Measurements from ENCODE around the gene PKD1. TPM values are rescaled to one million over a fixed set of nuclear protein-coding genes. Genes with fewer than 3 reads are reported as not detected.

Gene PKD1
- total RNA-seq, 1 donor from 2014 or later = 183 TPM

DNA sequence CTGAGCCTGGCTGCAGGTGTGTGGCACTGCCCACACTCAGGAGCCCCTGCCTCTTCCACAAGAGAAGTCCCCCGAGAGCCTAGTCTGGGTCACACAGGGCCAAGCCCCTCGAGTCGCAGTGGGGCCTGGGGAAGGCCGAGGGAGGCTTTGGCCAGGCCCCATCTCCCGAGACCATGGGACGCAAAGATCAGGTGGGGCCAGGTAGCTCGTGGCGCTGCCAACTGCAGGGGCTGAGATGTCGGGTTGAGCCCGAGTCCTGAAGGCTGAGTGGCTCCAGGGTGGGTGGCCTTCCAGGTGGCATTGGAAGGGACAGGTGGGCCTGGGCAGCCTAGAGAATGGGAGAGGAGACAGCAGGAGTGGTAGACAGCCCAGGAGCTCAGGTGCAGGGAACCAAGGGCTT is 26.2 kb upstream of the PKD1 start:
- H3K27ac Mint-ChIP-seq = no peak overlapping the region
- TF ChIP-seq, protein P1, sequence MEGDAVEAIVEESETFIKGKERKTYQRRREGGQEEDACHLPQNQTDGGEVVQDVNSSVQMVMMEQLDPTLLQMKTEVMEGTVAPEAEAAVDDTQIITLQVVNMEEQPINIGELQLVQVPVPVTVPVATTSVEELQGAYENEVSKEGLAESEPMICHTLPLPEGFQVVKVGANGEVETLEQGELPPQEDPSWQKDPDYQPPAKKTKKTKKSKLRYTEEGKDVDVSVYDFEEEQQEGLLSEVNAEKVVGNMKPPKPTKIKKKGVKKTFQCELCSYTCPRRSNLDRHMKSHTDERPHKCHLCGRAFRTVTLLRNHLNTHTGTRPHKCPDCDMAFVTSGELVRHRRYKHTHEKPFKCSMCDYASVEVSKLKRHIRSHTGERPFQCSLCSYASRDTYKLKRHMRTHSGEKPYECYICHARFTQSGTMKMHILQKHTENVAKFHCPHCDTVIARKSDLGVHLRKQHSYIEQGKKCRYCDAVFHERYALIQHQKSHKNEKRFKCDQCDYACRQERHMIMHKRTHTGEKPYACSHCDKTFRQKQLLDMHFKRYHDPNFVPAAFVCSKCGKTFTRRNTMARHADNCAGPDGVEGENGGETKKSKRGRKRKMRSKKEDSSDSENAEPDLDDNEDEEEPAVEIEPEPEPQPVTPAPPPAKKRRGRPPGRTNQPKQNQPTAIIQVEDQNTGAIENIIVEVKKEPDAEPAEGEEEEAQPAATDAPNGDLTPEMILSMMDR (IDR thresholded peaks at IDR 0.05; ENCODE audit: unreplicated experiment) = no peak
- no peaks in the 10 kb centered on the region for H3K9me3 Mint-ChIP-seq
- H3K4me3 Mint-ChIP-seq = no peak overlapping the region
- peaks cover 3% of the 10 kb centered on the region for H3K36me3 Mint-ChIP-seq
- no peak for DNase-seq (ENCODE audit: low spot score in 2 of 2, unreplicated experiment in 2 of 2)
- peaks cover 12% of the 10 kb centered on the region for H3K4me1 Mint-ChIP-seq
- H3K27me3 Mint-ChIP-seq (ENCODE audit: low read depth) = no peaks in the 10 kb centered on the region

DNA sequence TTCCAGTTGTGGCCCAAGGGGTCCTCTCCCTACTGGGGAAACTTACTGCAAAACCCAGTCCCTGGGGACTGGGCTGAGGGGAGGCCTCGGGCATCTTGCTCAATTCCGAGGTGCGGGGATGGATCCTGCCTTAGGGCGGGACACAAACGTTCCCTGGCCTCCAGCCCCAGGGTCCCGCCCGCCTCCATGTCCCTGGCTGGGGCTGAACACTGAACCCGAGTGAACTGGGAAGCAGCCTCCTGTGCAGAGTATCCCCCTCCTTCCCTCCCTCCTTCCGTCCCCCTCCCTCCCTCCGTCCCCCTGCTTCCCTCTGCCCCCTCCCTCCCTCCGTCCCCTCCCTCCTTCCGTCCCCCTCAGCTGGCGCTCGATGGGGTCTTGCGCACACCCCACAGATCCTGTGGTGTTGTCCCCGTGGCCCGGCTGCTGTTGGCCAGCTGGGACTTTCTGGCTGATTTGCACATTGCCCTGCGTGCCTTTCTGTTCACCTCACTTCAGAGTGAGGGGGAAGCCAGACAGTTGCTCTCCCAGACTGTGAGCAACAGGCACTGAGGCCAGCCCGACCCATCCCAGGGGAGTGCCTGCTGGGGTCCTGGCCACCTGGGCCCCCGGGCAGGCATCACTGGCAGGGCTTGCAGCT is 25.3 kb upstream of the PKD1 start:
- Mint-ChIP-seq H3K27ac (no peak overlapping the region), H3K4me1 (peaks cover 19% of the 10 kb centered on the region), H3K9me3 (no peaks in the 10 kb centered on the region), H3K4me3 (no peak overlapping the region), H3K27me3 (ENCODE audit: low read depth) (no peaks in the 10 kb centered on the region), H3K36me3 (peaks cover under 1% of the 10 kb centered on the region)
- no peak for DNase-seq (ENCODE audit: low spot score in 2 of 2, unreplicated experiment in 2 of 2)
- TF ChIP-seq, protein P1 (IDR thresholded peaks at IDR 0.05; ENCODE audit: unreplicated experiment) = no peak

DNA sequence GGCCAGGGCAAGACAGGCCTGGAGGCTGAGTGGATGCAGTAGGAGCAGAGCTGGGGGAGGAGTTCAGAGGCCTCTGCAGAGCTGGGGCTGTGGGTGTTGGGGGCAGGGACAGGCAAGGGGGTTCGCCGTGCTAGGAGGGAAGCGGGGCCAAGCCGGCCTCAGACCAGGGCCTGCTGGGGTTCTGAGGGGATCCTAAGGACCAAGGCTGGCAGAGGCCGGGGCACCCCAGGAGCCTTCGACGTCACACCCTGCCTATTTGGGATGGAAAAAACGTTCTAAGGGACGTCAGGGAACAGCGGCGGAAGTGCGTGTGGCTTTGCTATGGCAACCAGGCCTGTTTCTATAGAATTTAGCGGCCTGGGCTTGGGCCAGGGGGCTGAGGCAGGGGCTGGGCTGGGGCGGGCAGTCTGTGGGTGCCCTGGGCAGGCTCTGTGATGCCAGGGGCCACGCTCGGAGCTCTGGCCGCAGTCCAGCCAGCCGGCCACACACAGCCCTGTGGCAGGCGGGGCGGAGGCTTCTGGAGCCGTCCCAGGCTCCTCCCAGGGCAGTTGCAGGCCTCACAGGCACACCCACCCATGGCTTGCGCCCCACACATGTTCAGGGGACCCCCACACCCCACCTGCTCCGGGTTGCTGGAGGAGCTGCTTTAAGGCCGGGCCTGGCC is 23.6 kb upstream of the PKD1 start:
- Mint-ChIP-seq H3K27ac (peak overlapping the region; percentile 30), H3K4me3 (no peak overlapping the region), H3K4me1 (peaks cover 25% of the 10 kb centered on the region), H3K9me3 (no peaks in the 10 kb centered on the region), H3K27me3 (ENCODE audit: low read depth) (no peaks in the 10 kb centered on the region), H3K36me3 (no peaks in the 10 kb centered on the region)
- TF ChIP-seq, protein P1 (IDR thresholded peaks at IDR 0.05; ENCODE audit: unreplicated experiment) = no peak
- DNase-seq (ENCODE audit: low spot score in 2 of 2, unreplicated experiment in 2 of 2) = no peak

DNA sequence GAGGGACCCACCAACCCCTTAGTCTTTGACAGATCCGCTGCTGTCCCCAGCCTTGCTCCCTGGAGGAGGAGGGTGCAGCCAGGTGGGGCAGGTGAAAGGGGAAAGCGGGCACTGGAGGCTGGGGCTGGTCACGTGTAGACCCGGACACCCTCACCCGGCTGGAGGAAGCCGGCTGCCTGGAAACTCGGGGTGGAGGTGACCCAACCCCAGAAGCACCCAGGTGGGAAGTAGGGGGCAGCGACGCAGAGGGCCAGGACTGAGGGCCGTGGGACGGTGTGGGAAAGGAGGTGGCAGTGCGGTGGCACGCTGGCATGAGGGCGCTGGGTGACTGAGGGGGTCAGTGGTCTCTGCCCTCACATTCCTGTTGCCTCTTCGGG is 22.6 kb upstream of the PKD1 start:
- peaks cover 34% of the 10 kb centered on the region for H3K4me1 Mint-ChIP-seq
- no peak overlapping the region for H3K27ac Mint-ChIP-seq
- H3K36me3 Mint-ChIP-seq = no peaks in the 10 kb centered on the region
- no peak for DNase-seq (ENCODE audit: low spot score in 2 of 2, unreplicated experiment in 2 of 2)
- H3K9me3 Mint-ChIP-seq = no peaks in the 10 kb centered on the region
- no peak overlapping the region for H3K4me3 Mint-ChIP-seq
- no peaks in the 10 kb centered on the region for H3K27me3 Mint-ChIP-seq (ENCODE audit: low read depth)
- TF ChIP-seq, protein P1 (IDR thresholded peaks at IDR 0.05; ENCODE audit: unreplicated experiment) = no peak

DNA sequence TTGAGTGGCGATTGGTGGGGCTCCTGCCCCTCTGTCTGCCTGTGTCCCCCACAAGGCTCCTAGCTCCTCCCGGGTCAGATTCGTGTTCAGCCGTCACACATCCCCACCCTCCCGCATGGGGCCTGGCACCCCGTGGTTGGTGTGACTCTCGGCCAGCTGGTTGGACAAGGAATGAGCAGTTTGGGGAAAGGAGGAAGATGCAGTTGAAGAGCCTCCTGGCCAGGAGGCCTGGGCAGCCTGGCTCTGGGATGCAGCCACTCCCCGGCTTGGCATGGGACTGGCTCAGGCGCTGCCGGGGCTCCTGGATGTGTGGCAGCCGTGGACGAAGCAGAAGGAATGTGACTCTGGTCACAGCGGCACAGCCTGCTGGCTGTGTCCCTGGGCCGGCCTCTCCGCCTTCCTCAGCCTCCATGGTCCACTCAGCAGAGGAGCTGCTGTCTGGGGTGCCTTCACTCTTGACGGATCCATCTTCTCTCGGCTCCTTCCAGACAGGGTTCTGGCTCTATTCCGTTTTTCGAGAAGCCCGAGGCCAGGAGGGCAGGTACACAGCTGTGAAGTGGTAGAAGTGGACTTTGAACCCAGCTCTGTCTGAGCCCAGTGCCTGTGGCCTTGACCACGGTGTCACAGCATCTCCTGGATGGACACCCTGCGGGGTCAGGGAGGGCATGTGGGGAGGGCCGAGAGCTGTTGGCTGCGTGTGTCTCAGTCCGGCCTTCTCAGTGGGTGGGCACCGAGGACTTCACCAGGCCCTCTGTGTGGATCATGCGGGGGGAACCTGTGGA is 22.0 kb upstream of the PKD1 start:
- H3K27me3 Mint-ChIP-seq (ENCODE audit: low read depth) = no peaks in the 10 kb centered on the region
- TF ChIP-seq, protein P1 (IDR thresholded peaks at IDR 0.05; ENCODE audit: unreplicated experiment) = no peak
- H3K36me3 Mint-ChIP-seq = no peaks in the 10 kb centered on the region
- H3K27ac Mint-ChIP-seq = peak overlapping the region; percentile 94
- H3K4me3 Mint-ChIP-seq = peak overlapping the region; percentile 96
- H3K9me3 Mint-ChIP-seq = no peaks in the 10 kb centered on the region
- no peak for DNase-seq (ENCODE audit: low spot score in 2 of 2, unreplicated experiment in 2 of 2)
- H3K4me1 Mint-ChIP-seq = peaks cover 36% of the 10 kb centered on the region

Data from mesothelial cell of epicardium (in vitro differentiated cells).